ENCODE measurements around the gene SLC16A2.

Gene SLC16A2

DNA sequence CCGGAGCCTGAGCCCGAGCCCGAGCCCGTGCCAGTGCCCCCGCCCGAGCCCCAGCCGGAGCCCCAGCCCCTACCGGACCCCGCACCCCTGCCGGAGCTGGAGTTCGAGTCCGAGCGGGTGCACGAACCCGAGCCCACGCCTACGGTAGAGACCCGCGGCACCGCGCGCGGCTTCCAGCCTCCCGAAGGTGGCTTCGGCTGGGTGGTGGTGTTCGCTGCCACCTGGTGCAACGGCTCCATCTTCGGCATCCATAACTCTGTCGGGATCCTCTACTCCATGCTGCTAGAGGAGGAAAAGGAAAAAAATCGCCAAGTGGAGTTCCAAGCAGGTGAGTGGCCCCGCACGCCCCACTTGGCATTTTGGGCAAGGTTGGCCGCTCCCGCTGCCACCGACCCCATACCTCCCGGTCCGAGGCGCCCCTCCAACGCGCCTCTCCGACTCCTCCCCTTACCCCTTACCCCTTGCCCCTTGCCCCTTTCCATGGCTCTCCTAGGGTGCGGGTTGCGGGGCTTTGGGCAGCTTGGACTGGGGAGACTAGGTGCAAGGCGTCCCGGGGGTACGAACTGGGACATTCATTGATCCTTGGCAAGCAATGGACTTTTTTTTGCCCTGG, 553 bp downstream of the SLC16A2 start:
- H3K9me3 ChIP-seq (replicated peaks; ENCODE audit: low read length): no peaks in the 10 kb centered on the region
- H3K4me3 ChIP-seq (ENCODE audit: low read length): peak overlapping the region; percentile 76
- peaks cover 8% of the 10 kb centered on the region for H3K4me1 ChIP-seq (ENCODE audit: control insufficient read depth, insufficient read depth, low read length)
- H3K36me3 ChIP-seq (ENCODE audit: insufficient read depth, low read length): no peaks in the 10 kb centered on the region
- peak overlapping the region; percentile 97 for H3K4me2 ChIP-seq (ENCODE audit: low read length)
- H3K9ac ChIP-seq (ENCODE audit: low read depth, low read length): peak overlapping the region; percentile 81
- peaks cover 3% of the 10 kb centered on the region for H3K27me3 ChIP-seq (ENCODE audit: control insufficient read depth, insufficient read depth, low read length)

- peaks cover 3% of the 10 kb centered on the region for H3K27me3 ChIP-seq (ENCODE audit: control insufficient read depth, insufficient read depth, low read length)
- H3K9ac ChIP-seq (ENCODE audit: low read depth, low read length): peak overlapping the region; percentile 81
- no peaks in the 10 kb centered on the region for H3K9me3 ChIP-seq (replicated peaks; ENCODE audit: low read length)
- H3K4me1 ChIP-seq (ENCODE audit: control insufficient read depth, insufficient read depth, low read length): peaks cover 8% of the 10 kb centered on the region
- no peaks in the 10 kb centered on the region for H3K36me3 ChIP-seq (ENCODE audit: insufficient read depth, low read length)
- H3K4me3 ChIP-seq (ENCODE audit: low read length): peak overlapping the region; percentile 76
- peak overlapping the region; percentile 97 for H3K4me2 ChIP-seq (ENCODE audit: low read length)
Observed at GRCh38 chrX:74422576-74423288, 1.4 kb downstream of the SLC16A2 start.

DNA sequence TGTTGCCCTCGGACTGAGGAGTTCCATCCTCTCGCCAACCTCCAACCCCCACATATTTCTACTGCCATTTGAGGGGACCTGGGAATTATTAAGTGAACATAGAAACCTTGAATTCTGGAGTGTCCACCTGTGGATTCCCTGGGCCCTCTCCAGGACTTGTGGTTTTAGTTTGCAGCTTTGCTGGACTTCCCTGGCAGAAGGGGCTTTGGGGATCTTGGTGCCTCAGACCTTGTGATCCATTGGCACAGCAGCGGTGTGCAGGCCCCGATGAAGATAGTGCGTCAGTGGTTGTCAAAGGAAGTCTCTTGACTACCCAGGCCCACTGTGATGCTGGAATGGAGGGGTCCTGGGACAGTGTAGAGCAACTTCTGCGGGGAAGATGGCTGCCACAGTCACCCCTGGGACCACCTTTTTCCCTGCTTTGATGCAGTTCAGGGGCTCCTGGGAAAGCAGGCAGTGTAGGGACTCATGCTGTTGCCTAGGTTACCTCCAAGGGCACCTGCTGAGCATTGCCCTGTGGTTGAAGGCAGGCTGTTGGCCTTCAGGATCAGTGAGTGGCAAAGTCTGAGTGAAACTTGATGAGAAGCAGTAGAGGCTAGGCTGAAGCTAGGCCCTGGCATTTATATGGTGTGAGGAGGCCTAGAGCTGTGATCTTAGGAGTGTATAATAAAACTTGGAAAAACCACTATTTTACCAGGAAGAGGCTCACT, 2.2 kb downstream of the SLC16A2 start:
- Histone ChIP-seq H3K36me3 (ENCODE audit: insufficient read depth, low read length) (no peaks in the 10 kb centered on the region), H3K27me3 (ENCODE audit: control insufficient read depth, insufficient read depth, low read length) (no peaks in the 10 kb centered on the region), H3K4me2 (ENCODE audit: low read length) (peak overlapping the region; percentile 97), H3K4me3 (ENCODE audit: low read length) (peak overlapping the region; percentile 76), H3K9me3 (replicated peaks; ENCODE audit: low read length) (no peaks in the 10 kb centered on the region), H3K4me1 (ENCODE audit: control insufficient read depth, insufficient read depth, low read length) (peaks cover 8% of the 10 kb centered on the region), H3K9ac (ENCODE audit: low read depth, low read length) (peak overlapping the region; percentile 81)

GRCh38 chrX:74426071-74426470, 4.8 kb downstream of the SLC16A2 start:
- no peaks in the 10 kb centered on the region for H3K9me3 ChIP-seq (replicated peaks; ENCODE audit: low read length)
- H3K4me2 ChIP-seq (ENCODE audit: low read length): no peak overlapping the region
- H3K9ac ChIP-seq (ENCODE audit: low read depth, low read length): no peak overlapping the region
- H3K27me3 ChIP-seq (ENCODE audit: control insufficient read depth, insufficient read depth, low read length): no peaks in the 10 kb centered on the region
- peaks cover 8% of the 10 kb centered on the region for H3K4me1 ChIP-seq (ENCODE audit: control insufficient read depth, insufficient read depth, low read length)
- H3K4me3 ChIP-seq (ENCODE audit: low read length): no peak overlapping the region
- no peaks in the 10 kb centered on the region for H3K36me3 ChIP-seq (ENCODE audit: insufficient read depth, low read length)

DNA sequence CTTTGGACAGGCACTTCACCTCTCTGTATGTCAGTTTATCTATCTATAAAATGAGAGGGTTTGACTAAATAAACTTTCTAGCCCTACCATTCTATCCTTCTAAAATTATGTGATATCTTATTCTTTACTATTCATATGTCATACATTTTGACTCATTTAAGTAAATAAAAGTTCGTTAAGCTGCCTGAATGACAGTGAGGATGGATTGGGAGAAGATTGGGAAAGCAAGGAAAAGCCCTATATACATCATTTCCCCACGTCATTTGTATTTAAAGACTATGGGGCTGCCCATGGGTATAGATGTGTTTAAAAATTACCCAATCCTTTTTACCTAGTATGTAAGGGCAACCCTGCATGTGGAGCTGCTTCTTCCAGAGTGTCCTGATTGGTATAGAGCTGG, 5.3 kb downstream of the SLC16A2 start:
- no peaks in the 10 kb centered on the region for H3K9me3 ChIP-seq (replicated peaks; ENCODE audit: low read length)
- H3K36me3 ChIP-seq (ENCODE audit: insufficient read depth, low read length): no peaks in the 10 kb centered on the region
- H3K4me3 ChIP-seq (ENCODE audit: low read length): no peak overlapping the region
- H3K4me1 ChIP-seq (ENCODE audit: control insufficient read depth, insufficient read depth, low read length): peaks cover 8% of the 10 kb centered on the region
- no peak overlapping the region for H3K4me2 ChIP-seq (ENCODE audit: low read length)
- no peak overlapping the region for H3K9ac ChIP-seq (ENCODE audit: low read depth, low read length)
- H3K27me3 ChIP-seq (ENCODE audit: control insufficient read depth, insufficient read depth, low read length): no peaks in the 10 kb centered on the region

- no peaks in the 10 kb centered on the region for H3K36me3 ChIP-seq (ENCODE audit: insufficient read depth, low read length)
Observed at GRCh38 chrX:74431797-74432196, 10.5 kb downstream of the SLC16A2 start.

DNA sequence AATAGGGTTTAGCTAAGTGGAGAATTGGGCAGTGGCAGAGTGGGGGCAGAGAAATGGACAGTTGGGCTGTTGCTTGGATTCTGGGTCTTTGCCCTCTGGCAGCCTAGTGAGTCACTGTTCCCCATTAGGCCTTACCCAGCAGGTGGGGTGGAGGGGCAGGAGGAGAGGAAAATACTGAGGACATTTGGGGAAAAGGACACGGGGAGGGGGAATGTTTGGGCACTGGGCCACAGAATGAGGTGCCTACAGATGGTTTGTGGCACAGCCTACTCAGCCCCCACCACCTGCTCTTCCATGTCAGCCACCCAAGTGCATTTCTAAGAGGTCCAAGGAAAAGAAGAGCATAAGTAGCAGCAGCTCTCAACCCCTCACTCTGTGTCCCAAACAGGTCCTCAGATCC, 13.0 kb downstream of the SLC16A2 start:
- Histone ChIP-seq H3K9ac (ENCODE audit: low read depth, low read length) (no peak overlapping the region), H3K9me3 (replicated peaks; ENCODE audit: low read length) (no peaks in the 10 kb centered on the region), H3K4me3 (ENCODE audit: low read length) (no peak overlapping the region)

More at GRCh38 chrX:74431797-74432196, 10.5 kb downstream of the SLC16A2 start:
- Histone ChIP-seq H3K4me2 (ENCODE audit: low read length) (no peak overlapping the region), H3K4me3 (ENCODE audit: low read length) (no peak overlapping the region), H3K27me3 (ENCODE audit: control insufficient read depth, insufficient read depth, low read length) (no peaks in the 10 kb centered on the region), H3K9ac (ENCODE audit: low read depth, low read length) (no peak overlapping the region), H3K9me3 (replicated peaks; ENCODE audit: low read length) (no peaks in the 10 kb centered on the region), H3K4me1 (ENCODE audit: control insufficient read depth, insufficient read depth, low read length) (no peaks in the 10 kb centered on the region)

GRCh38 chrX:74437530-74437929, 16.2 kb downstream of the SLC16A2 start:
- Histone ChIP-seq H3K9ac (ENCODE audit: low read depth, low read length) (no peak overlapping the region), H3K4me2 (ENCODE audit: low read length) (no peak overlapping the region), H3K9me3 (replicated peaks; ENCODE audit: low read length) (no peaks in the 10 kb centered on the region), H3K27me3 (ENCODE audit: control insufficient read depth, insufficient read depth, low read length) (peaks cover 3% of the 10 kb centered on the region), H3K36me3 (ENCODE audit: insufficient read depth, low read length) (no peaks in the 10 kb centered on the region), H3K4me3 (ENCODE audit: low read length) (no peak overlapping the region), H3K4me1 (ENCODE audit: control insufficient read depth, insufficient read depth, low read length) (no peaks in the 10 kb centered on the region)

More for the DNA sequence above, 13.0 kb downstream of the SLC16A2 start:
- Histone ChIP-seq H3K4me1 (ENCODE audit: control insufficient read depth, insufficient read depth, low read length) (no peaks in the 10 kb centered on the region), H3K36me3 (ENCODE audit: insufficient read depth, low read length) (no peaks in the 10 kb centered on the region), H3K4me2 (ENCODE audit: low read length) (no peak overlapping the region), H3K27me3 (ENCODE audit: control insufficient read depth, insufficient read depth, low read length) (peaks cover 3% of the 10 kb centered on the region)

DNA sequence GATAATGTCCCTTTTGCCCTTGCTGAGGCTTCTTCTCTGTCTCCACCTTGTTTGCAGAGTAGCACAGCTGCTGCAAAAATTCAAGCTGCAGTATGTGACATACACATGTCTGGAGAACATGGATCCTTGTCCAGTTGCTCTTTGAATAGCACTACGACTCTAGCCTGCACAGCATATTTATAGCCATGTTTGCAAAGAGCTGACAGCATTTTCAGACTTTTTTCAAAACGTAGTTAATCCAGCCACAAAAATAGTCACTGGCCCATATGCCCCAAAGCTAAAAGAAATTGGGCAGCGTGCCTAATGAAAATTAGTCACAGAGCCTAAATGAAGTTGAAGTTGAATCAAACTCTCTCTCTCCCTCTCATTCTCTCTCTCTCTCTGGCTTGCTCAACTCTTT, 17.5 kb downstream of the SLC16A2 start:
- Histone ChIP-seq H3K4me1 (ENCODE audit: control insufficient read depth, insufficient read depth, low read length) (no peaks in the 10 kb centered on the region), H3K4me2 (ENCODE audit: low read length) (no peak overlapping the region), H3K9me3 (replicated peaks; ENCODE audit: low read length) (no peaks in the 10 kb centered on the region), H3K27me3 (ENCODE audit: control insufficient read depth, insufficient read depth, low read length) (peaks cover 3% of the 10 kb centered on the region), H3K4me3 (ENCODE audit: low read length) (no peak overlapping the region), H3K9ac (ENCODE audit: low read depth, low read length) (no peak overlapping the region), H3K36me3 (ENCODE audit: insufficient read depth, low read length) (no peaks in the 10 kb centered on the region)

DNA sequence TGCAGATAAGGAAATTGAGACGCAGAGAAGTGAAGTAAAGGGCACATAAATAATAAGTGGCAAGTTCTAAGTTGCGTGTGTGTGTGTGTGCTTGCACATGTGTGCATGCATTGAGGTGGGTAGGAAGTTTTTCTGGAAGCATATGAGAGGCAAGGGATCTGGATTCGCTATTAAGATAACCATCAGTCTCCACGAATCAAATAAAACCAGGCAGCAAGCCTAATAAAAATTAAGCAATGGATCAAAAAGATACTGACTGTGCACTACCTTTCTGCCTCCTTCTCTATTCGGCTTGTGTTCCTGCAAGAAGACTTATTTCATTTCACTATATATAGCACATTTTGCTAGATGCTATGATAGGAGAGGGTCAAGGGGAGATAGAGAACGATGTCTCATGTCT, 23.8 kb downstream of the SLC16A2 start:
- no peaks in the 10 kb centered on the region for H3K27me3 ChIP-seq (ENCODE audit: control insufficient read depth, insufficient read depth, low read length)
- H3K9ac ChIP-seq (ENCODE audit: low read depth, low read length): no peak overlapping the region
- H3K4me3 ChIP-seq (ENCODE audit: low read length): no peak overlapping the region
- no peaks in the 10 kb centered on the region for H3K36me3 ChIP-seq (ENCODE audit: insufficient read depth, low read length)
- H3K9me3 ChIP-seq (replicated peaks; ENCODE audit: low read length): no peaks in the 10 kb centered on the region
- H3K4me1 ChIP-seq (ENCODE audit: control insufficient read depth, insufficient read depth, low read length): peaks cover 11% of the 10 kb centered on the region
- no peak overlapping the region for H3K4me2 ChIP-seq (ENCODE audit: low read length)

DNA sequence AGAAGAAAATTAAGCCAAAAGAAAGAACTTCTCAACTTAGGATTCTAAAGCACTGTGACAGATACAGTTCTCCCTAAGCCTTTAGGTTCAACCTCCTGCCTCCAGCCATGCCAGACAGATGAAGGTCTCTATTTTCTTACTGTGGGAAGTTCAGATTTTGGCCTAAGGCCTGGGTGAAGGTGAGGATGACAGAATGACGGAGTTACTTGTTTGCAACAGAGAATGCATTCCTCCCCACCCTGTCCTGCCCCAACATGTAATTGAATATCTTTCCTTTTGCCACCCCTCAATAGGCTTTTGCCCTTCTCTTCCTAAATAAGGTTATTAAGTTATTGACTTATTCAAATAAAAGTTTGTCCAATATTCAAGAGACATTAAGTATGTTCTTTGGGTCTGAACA, 25.6 kb downstream of the SLC16A2 start:
- H3K36me3 ChIP-seq (ENCODE audit: insufficient read depth, low read length): no peaks in the 10 kb centered on the region
- H3K4me1 ChIP-seq (ENCODE audit: control insufficient read depth, insufficient read depth, low read length): peaks cover 25% of the 10 kb centered on the region
- H3K4me2 ChIP-seq (ENCODE audit: low read length): no peak overlapping the region
- H3K9ac ChIP-seq (ENCODE audit: low read depth, low read length): no peak overlapping the region
- no peaks in the 10 kb centered on the region for H3K27me3 ChIP-seq (ENCODE audit: control insufficient read depth, insufficient read depth, low read length)
- H3K4me3 ChIP-seq (ENCODE audit: low read length): no peak overlapping the region
- no peaks in the 10 kb centered on the region for H3K9me3 ChIP-seq (replicated peaks; ENCODE audit: low read length)

Measured in skeletal muscle satellite cell (primary cell).